Activated CD4-positive, alpha-beta T cell treated with anti-CD3 and anti-CD28 coated beads, Interleukin-2, amount 50 U/mL, for 4 hours (primary cell): ENCODE data around the gene MUC12.

Experiments
- DNase-seq, 2 experiments: peaks; one replicate each; pipeline ENCODE4 v3.0.0-alpha.2; 2020

MUC12 gene

GRCh38 chr7:101066141-101066832 lies 96.9 kb downstream of the MUC12 start:
- no peak for DNase-seq

- no peak for DNase-seq
Observed at GRCh38 chr7:101066833-101067177, 97.4 kb downstream of the MUC12 start.

GRCh38 chr7:101068401-101068800 lies 99.0 kb downstream of the MUC12 start:
- no peak for DNase-seq
